NCI-H1105 (cell line): ENCODE measurements around the gene CDKAL1.
"Not testable (repeated sequence)": the region's sequence is repeated elsewhere in the genome, so short reads cannot be mapped to it uniquely, and the experiment has no call there.

Experiments used
- DNase-seq: peaks from one replicate; lab custom pipeline; 2025; lab: John Stamatoyannopoulos, UW

CDKAL1 gene

DNA sequence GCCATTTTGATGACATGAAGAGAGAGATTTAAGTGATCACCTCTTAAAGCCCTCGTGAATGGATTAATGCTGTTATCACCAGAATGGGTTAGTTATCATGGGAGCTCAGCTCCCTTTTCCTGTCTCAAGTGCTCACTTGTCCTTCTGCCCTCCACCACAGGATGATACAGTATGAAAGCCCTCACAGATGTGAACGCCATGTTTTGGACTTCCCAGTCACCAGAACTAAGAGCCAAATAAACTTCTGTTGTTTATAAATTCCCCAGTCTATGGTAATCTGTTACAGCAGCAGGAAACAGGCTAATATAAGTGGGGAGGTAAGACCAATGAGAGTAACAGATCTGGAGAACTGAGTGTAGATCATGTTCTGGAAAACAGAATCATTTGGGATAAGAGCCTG, 493.2 kb downstream of the CDKAL1 start:
- DNase-seq, result no peak

DNA sequence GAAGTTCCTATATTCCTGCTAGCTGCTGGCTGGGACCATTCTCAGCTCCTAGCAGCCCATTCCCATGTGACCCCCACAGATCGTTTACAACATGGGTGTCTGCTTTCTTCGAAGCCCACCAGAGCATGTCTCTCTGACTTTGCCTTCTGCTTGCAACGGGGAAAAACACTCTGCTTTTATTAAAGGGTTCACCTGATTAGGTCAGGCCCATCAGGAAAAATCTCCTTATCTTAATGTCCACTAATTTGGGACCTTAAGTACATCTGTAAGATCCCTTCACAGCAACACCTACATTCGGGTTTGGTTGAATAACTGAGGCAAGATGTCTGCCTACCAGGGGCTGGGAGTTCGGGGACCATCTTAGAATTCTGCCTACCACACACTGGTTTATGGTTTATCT, 496.9 kb downstream of the CDKAL1 start:
- DNase-seq, result no peak

DNA sequence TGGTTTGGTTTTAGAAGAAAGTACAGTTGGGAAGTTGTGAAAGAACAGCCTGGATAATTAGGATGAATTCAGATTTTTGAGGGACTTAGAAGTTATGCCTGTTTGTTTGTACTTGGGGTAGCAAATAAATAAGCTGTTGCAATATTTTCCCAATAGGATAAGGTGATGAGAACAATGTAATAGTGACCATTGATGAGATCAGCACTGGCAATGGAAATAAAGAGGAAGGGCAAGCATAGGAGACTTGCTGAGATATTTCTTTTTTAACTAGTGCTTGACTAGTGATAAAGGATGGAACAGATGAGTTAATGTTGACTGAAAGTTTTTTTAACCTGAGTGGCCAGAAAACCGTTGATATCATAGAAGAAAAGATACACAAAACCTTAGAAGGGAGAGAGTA, 498.8 kb downstream of the CDKAL1 start:
- DNase-seq, result no peak

DNA sequence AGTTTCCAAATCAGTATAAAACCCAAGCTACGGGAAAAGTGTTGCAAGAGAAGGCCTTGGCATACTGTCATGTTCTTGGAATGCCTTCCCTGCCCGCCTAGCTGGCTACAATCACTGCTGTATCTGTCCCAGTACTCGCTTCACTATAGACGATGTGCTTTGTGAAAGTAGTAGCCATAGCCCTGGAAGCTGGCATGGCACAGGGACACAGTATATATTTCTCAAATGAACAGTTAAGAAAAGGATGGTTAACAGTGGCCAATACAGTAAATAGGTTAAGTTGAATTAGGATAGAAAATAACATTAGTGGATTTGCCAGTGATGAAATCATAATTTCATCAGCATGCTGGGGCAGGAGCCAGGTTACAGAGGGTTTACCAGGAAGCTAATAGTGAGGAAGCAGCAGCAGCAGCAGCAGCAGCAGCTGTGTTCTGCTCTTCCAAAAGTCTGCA, 499.3 kb downstream of the CDKAL1 start:
- DNase-seq, result no peak

DNA sequence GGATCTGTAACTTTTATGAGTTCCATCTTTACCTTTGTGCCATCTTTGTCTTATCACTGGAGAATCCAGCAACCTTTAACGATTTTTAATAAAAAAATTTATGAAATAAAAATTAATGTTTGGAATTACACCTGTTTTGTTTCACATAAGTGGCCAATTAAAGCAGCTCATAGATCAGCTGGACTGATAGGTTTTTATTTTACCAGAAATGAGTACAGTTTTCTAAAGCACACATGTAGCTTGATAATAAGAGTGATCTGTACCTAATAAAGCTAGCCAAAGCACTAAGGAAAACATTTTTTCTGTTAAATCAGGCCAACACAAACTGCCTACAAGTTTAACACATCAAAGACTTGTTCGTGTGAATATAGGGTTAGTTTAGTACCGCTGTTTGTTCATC, 500.1 kb downstream of the CDKAL1 start:
- DNase-seq, result no peak

DNA sequence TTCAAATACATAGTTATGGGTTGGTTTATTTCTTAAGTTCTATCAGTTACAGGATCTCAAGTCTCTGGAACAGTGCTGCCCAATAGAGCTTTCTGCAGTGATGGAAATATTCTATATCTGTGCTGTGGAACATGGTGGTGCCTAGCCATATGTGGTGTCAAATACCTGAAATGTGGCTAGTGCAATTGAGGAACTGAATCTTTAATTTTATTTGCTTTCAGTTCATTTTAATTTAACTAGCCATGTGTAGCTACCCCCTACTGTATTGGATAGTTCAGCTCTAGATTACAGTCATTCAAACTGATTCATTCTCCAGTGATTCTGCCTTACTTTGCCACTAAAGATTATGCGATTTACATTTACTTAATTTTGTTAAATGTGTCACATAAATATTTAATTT, 503.2 kb downstream of the CDKAL1 start:
- DNase-seq, result no peak

DNA sequence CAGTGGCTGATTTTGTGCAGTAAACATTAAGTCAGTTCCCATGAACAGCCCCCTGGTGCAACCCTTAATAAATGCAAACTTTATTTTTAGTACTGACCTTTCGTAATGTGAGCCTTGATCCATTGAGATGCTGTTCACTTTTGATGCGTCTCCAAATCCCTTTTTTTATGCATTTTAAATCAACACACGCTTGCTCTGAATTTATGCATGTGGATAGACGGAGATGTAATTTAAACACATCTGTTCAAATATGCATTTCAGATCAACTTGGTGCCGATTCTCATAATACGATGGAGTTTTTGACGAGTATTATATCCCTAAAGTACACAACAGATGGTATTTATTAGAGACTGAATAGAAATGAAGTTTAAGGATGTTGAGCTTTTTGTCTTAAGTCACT, 505.7 kb downstream of the CDKAL1 start:
- no peak for DNase-seq

DNA sequence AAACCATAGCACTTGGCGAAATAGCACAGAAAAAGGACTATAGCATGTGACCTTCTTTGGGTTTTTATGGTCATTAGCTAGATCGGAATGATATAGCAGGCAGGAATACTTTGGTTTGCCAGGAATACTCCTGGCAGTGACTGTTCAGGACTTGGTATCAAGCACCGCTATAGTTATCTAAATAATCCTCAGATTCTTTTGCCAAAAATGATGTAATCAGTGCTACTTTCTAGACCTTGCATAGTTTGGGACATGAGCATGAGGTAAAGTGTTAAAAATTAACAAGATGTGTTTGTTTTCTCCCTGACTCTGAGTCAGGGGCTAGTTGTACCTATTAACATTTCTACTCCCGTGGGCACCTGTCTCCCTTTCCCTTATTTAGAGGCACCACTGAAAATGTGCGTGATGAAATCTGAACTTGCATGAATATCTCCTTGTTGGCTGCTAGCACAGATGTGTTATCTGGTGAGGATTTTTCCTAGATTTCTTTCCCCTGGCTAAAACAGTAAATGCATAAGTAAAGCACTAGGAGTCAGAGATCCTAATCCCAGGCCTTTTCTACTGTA, 511.0 kb downstream of the CDKAL1 start:
- no peak for DNase-seq

DNA sequence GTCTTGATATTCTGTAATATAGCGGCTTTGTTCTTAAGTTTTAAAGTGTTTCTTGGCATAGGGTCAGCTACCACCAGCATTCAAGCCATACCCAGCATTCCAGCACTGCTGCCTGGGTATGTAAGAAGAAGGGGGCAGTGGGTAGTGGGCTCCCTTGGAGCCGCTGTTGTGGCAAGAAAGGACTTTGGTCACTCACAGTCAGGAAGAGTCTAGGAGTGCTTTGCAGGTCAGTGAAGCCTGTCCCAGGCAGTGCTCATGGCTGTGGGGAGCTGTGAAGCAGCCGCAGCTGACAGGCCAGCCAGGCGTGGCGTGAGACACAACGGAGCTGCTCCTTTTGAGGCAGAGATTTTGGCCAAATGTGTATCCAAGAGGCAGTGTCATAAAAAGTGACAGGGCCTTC, 512.0 kb downstream of the CDKAL1 start:
- DNase-seq, result no peak

DNA sequence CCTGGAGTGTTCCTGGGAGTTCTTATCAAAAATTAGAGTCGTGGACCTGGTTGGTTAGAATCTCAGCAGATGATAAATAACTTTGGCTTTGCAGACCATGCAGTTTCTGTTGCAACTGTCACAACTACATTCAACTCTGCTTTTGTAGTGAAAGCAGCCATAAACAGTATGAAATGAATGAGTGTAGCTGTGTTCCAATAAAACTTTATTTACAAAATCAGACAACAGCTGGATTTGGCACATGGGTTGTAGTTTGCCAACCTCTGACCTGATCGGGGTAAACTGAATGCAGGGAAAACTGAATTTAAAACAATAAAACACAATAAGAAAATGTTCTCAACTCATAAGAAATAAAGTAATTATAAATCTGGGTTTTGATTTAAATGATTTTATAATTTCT, 513.8 kb downstream of the CDKAL1 start:
- DNase-seq, result no peak

DNA sequence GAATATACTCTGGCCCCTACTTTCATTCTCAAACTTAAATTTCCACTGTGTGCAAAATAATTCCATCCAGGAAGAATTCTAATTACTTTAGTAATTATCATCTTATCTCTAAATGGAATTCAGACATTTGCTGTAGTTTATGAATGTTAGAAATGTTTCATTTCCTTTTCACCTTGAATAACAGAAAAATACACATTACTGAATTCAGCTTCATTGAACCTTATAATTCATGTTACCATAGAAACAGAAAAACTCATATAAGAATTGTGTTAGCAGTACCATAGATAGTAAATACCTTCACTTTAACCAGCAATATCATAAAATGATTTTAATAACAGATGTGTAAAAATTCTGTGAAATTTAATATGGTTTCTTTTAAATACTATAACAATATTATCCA, 514.9 kb downstream of the CDKAL1 start:
- DNase-seq, result no peak

DNA sequence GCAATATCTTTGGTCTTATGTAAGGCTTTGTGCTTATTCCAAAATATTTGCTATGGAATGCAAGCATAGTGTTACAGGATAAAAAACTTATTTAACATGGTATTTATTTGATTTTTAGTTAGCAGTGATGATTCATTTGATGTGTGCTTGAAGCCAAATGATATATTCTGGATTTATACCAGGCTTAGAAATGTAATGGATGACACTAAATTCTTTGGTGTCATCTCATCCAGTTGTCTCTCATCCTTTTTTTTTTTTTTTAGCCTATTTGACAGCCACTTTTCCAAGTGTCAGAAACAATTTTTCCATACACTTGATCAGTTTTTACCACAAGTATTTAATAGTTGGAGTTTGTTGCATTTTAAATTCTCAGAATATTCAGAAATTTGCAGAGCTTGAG, 515.3 kb downstream of the CDKAL1 start:
- no peak for DNase-seq

DNA sequence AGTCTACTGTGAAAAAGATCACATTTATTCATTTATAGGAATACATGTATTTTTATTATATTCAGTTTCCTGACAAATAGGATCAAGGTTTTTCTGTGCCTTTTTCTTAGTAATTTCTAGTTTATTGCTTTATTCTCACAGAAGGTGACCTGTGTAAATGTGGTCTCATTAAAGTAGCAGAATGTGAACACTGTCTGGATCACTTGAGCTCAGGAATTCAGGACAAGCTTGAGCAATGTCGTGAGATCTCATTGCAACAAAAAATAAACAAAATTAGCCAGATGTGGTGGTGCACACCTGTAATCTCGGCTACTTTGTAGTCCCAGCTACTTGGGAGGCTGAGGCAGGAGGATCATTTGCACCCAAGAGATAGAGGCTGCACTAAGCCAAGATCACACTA, 516.7 kb downstream of the CDKAL1 start:
- DNase-seq, result no peak

DNA sequence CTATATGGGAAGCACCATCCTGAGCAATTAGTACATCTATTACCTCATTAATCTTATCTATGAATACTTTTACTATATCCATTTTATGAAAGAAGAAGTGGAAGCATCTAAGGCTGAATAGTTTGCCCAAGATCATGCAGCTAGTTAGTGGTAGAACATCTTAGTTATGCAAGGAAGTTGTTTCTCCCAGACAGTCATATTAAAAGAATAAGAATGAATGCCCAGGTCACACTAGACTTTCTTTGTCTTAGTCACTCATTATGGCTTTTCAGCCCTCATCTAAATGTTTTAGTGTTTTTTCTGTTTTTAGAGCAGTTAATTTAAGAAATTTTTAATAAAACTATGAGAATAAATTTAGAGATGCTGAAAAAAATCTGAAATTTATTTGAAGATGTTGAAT, 517.5 kb downstream of the CDKAL1 start:
- DNase-seq, result no peak

DNA sequence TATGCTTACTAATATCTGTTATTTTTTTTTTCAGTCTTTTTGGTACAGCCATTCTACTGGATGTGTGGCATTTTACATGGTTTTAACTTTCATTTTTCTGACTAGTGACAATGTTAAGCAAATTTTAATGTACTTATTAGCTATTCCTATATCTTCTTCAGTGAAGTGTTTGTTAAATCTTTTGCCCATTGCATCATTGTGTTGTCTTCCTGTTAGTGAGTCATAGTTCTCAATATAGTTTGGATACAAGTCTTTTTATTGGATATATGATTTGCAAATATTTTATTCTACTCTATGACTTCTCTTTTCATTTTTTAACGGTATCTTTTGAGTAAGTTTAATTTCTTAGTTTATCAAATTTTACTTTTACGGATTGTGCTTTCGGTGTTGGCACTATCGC, 519.4 kb downstream of the CDKAL1 start:
- no peak for DNase-seq

DNA sequence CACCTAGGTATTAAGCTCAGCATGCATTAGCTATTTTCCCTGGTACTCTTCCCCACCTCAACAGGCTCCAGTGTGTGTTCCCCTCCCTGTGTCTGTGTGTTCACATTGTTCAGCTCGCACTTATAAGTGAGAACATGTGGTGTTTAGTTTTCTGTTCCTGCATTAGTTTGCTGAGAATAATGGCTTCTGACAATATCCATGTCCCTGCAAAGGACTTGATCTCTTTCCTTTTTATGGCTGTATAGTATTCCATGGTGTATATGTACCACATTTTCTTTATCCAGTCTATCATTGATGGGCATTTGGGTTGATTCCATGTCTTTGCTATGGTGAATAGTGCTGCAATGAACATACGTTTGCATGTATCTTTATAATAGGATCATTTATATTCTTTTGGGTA, 521.2 kb downstream of the CDKAL1 start:
- not testable (repeated sequence) for DNase-seq

DNA sequence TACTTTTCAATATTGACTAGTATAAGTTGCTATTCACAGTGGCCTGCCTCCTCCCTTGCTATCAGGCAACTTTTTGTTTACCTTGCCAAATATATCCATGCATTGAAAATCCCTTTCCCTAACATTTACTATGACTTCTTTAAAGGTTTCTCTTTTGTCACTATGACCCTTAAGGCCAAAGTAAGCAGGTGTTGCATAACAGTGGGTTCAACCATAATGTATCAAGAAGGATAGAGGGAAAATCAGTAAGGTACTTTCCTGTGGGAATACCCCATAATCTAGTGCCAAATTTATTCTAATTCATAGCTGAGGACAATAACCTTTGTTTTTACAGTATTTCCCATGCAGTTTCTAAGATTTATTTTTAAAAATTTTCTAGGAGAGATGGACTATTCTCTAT, 527.6 kb downstream of the CDKAL1 start:
- no peak for DNase-seq

DNA sequence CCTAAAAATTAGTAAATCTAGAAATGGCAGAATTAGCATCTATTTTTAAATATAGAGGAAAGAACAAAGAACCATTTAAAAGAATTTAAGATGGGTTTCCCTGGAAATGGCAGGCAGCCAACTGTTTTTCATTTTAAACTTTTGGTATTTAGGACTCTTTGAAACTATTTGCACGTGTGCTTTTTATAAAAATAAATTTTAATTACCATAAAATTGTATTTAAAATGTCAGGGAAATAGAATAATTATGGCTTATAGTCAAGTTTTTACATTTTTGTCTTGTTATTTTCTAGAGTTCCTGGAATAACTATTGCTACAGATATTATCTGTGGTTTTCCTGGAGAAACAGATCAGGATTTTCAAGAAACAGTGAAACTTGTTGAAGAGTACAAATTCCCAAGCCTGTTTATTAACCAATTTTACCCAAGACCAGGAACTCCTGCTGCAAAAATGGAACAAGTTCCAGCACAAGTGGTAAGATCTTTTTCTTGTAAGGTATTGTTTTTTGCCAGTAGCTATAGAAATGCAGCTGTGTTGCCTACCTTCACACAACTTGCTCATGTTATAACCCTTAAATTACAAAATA, 530.6 kb downstream of the CDKAL1 start:
- no peak for DNase-seq

DNA sequence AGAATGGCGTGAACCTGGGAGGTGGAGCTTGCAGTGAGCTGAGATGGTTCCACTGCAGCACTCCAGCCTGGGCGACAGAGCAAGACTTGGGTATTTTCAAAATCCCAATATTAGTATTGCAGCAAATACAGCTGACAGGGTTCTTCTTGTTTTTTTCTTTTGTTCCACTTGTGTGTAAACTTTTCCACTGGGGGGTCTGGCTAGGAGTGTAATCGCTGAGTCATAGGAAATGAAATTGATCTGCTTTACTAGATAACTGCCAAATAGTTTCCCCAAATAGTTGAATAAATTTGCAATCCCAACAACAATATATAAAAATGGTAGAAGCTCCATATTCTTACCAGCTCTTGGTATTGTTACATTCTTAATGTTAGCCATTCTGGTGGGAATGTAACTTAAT, 533.3 kb downstream of the CDKAL1 start:
- no peak for DNase-seq

DNA sequence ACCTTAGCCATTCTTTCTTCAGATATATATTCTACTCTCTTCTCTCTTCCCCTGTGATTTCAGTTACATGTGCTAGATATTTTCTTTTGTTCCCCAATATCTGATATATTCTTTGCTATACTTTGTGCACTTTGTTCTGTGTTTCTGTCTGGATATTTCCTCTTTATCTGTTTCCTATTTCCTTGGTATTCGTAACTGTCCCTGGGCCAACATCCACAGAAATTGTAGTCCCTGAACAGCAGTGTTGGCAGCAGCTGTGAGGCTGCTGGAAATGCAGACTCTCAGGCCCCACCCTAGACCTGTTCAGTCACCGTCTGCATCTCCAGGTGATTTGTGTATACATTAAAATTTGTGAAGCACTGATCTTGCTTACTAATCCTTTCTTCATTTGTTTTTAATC, 536.4 kb downstream of the CDKAL1 start:
- no peak for DNase-seq

DNA sequence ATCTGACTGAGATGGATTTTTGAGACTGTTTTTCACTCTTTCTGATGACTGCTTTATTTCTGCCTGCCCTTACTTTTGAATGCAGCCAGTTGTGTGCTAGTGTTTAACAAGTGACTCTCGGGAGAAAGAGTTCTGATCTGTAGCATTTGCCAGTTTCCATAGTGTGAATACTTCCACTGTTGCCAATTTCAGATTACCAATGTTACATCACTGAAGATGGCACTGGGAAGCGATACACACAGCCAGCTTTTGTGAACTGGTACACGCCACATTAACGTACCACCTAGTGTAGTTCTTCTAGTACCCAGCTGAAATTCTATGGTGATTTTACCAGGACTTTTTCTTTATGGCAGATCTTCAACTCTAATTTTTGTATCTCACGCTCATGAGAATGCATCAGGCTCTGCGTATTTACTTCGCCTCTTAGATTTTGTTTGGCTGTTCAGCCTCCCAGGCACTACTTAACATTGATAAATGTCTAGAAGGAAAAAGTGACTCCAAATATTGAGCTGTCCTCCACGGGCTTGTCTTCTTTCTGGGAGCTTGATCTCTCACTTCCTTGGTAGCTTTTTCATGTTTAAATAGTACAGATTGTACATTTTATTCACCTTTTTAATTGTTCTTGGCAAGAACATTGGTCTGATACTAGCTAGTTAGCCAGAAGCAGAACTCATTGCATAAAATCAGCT, 537.7 kb downstream of the CDKAL1 start:
- DNase-seq, result no peak

DNA sequence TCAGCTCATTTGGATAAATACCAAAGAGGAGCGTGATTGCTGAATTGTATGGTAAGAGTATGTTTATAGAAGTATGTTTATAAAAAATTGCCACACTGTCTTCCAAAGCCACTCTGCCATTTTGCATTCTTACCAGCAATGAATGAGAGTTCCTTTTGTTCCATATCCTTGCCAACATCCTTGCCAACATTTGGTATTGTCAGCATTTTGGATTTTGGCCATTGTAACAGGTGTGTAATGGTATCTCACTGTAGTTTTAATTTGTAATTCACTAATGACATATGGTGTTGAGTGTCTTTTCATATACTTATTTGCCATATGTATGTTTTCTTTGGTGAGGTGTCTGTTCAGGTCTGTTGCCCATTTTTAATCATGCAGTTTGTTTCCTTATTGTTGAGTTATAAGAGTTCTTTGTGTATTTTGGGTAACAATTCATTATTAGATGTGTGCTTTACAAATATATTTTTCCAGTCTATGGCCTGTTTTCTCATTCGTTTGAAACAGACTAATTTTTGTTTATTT, 539.1 kb downstream of the CDKAL1 start:
- no peak for DNase-seq

DNA sequence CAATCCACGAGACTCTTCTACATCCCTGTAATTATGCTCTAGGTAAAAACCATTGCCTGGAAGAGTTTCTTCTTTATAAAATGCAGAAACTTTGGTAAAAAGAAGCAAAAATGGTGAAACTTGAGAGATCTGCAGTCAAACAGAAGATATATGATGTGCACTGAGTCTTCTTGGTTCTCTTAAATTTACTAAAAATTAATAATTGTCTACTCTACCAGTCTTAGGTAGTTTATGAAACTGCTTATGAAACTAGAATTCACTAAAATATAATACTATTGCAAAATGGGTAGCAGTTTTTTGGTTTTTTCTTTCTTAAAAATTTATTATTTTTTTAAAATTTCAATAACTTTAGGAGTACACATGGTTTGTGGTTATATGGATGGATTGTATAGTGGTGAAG, 540.2 kb downstream of the CDKAL1 start:
- DNase-seq, result no peak

DNA sequence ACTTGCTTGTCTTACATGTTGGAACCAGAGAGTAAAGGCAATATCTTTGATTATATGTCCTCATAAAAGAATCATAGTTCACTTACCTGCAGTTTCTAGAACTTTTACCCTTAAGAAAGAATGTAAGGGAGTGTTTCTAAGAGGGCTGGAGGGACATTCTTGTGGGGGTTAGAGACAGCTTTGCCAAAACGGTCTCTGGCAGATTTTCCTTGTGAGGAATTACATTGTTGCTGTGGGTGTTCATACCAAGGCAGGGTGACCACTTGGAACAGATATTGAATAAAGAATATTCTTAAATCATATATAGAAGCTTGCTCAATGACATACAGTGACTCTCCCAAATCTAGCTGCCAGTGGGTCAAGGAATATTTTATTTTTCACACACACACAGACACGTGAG, 541.7 kb downstream of the CDKAL1 start:
- DNase-seq, result no peak
